Measurements from ENCODE around the gene NLRP13.

The NLRP13 gene

DNA sequence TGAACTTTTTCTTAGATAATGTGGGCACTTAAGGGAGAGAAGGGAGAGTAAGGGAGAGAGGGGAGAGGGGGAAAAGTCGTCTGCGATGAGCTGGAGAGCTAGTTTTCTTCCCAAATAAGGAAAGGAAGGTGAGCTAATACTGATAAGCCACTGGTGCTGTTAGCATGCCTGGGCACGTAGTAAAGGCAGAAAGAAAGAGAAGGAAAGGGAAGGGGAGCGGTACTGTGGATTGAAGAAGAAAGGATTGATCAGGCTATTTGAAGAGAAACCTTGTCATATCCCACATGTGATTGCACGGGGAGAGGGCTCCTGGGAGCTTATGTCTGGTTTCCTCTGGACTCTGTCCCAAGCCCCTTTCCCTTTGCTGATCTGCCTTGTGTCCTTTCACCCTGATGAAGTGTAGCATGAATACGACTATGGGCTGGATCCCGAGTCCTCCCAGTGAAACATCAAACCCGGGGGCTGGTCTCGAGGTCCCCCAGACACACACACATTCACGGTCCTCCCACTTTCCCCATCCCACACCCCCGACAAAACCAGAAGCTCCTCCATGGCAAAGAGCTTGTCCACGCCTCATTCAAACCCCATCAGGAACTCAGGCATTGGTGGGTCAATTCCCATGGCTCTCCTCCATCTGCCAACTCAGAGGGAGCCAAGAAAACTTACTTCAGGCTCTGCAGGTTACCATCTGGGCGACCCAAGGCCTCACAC is 30.6 kb downstream of the NLRP13 start:
- no peak for DNase-seq (ENCODE audit: low read depth)

DNA sequence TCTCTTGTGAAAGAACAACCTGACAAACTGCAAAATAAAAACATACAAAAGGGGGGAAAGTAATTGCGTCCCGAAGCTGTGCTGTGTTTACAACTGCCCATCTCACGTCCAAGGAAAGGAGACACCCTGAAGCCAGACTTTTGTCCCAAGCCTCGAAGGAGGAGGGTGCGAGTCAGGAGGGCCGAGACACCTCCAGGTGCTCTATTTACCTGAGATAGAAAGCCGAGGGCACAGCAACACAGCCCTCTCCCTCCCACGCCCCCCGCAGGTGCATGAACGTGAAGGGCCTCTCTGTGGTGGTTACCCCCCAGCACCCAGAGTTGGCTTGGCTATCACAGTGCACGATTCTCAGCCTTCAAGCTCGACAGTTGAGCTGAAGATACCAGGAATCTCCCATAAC is 33.2 kb downstream of the NLRP13 start:
- no peak for DNase-seq (ENCODE audit: low read depth)

DNA sequence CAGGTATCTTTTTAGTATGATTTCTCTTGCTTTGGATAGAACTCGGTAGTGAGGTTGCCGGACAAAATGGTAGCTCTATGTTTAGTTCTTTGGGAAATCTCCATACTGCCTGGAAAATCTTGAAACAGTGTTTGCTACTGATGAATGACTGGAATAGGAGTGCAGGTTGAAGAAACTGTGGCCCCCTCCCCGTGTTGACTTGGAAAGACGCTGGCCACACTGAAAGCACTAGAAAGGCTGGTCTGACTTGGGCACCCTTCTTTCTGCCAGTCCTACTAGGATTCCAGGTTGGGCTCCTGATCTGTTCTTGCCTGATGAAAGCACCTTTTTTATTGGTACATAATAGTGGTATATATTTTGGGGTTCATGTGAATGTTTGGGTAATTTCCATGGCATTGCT is 49.5 kb downstream of the NLRP13 start:
- no peak for DNase-seq (ENCODE audit: low read depth)

DNA sequence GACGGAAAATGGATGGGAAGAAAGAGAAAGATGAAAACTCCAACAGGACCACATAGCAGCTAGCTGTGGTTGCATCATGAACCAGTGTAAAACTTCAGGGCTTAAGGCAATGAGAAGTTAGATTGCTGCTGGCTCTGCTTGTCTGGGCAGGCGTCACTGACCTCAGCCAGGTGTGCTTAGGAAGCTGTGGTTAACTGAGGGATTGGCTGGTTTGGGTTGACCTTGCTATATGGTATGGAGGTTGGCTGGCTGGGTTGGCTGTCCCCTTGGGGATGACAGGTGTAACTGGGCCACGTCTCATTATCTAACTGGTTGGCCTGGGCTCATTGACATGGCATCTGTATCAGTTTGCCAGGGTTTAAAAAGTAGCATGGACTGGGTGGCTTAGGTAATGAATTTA is 54.9 kb downstream of the NLRP13 start:
- no peak for DNase-seq (ENCODE audit: low read depth)

DNA sequence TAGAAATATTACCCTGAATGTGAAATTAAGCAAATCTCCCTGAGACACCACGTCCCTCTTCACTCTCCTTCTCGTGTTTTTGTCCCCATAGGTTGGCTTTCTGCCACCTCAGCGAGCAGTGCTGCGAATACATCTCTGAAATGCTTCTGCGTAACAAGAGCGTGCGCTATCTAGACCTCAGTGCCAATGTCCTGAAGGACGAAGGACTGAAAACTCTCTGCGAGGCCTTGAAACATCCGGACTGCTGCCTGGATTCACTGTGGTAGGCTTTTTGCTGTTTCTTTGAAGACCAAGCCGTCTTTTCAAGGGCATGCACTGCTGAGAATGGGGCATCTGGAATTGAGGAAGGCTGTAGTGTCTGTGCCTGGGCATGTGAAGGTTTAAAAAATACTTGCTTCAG is 61.4 kb downstream of the NLRP13 start:
- DNase-seq (ENCODE audit: low read depth): no peak

DNA sequence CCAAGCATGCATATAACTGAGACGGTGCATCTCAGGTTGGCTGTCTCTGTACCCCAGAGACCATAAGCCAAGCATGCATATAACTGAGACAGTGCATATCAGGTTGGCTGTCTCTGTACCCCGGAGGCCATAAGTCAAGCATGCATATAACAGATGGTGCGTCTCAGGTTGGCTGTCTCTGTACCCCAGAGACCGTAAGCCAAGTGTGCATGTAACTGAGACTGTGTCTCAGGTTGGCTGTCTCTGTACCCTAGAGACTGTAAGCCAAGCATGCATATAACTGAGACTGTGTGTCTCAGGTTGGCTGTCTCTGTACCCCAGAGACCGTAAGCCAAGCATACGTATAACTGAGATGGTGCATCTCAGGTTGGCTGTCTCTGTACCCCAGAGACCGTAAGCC is 65.0 kb downstream of the NLRP13 start:
- no peak for DNase-seq (ENCODE audit: low read depth)

DNA sequence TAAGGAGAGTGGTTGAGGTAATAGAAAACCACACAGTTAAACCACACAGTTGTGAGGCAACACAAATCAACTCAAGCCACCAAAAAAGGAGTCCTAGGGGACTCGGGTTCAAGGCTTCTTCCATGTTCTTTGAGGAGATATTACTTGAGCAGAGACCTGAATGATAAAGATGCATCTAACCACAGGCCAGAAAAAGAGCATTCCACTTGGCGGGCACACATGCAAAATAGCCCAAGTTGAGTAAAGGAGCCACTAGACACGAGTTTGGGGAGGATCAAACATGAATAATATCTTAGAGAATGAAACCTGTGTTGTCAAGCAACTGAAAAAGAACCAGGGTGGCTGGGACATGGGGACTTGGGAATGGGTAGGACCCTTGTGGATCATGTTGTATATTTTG is 65.6 kb downstream of the NLRP13 start:
- no peak for DNase-seq (ENCODE audit: low read depth)

DNA sequence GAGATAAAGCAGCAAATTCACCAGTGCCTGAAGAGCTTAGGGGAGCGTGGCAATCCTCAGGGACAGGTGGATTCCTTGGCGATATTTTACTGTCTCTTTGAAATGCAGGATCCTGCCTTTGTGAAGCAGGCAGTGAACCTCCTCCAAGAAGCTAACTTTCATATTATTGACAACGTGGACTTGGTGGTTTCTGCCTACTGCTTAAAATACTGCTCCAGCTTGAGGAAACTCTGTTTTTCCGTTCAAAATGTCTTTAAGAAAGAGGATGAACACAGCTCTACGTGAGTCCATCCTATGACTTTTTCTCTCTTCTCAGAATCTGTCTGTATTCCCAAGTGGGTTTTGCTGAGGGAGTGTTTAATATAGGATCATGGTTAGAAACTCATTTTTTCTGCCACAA is 73.2 kb downstream of the NLRP13 start:
- no peak for DNase-seq (ENCODE audit: low read depth)

DNA sequence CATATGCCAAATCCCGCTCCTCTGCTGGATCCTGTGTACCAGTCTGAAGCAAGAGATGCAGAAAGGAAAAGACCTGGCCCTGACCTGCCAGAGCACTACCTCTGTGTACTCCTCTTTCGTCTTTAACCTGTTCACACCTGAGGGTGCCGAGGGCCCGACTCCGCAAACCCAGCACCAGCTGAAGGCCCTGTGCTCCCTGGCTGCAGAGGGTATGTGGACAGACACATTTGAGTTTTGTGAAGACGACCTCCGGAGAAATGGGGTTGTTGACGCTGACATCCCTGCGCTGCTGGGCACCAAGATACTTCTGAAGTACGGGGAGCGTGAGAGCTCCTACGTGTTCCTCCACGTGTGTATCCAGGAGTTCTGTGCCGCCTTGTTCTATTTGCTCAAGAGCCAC is 73.7 kb downstream of the NLRP13 start:
- DNase-seq (ENCODE audit: low read depth): no peak

DNA sequence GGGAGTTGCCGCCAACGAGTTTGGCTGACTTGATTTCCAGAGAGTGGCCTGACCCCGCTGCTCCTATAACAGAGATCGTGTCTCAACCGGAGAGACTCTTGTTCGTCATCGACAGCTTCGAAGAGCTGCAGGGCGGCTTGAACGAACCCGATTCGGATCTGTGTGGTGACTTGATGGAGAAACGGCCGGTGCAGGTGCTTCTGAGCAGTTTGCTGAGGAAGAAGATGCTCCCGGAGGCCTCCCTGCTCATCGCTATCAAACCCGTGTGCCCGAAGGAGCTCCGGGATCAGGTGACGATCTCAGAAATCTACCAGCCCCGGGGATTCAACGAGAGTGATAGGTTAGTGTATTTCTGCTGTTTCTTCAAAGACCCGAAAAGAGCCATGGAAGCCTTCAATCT is 74.2 kb downstream of the NLRP13 start:
- DNase-seq (ENCODE audit: low read depth): no peak

DNA sequence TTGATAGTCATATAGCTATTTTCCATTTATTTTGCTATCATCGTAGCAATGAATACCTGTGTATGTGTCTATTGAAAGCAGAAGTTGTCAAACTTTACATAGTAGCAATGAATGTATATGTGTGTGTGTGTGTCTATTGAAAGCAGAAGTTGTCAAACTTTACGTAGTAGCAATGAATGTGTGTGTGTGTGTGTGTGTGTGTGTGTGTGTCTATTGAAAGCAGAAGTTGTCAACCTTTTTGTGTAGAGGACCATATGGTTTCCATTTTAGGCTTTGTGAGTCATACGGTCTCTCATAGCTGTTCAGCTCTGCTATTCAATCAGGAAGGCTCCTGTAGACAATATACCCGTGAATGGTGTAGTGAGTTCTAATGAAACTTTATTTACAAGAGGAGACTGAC is 75.0 kb downstream of the NLRP13 start:
- no peak for DNase-seq (ENCODE audit: low read depth)

DNA sequence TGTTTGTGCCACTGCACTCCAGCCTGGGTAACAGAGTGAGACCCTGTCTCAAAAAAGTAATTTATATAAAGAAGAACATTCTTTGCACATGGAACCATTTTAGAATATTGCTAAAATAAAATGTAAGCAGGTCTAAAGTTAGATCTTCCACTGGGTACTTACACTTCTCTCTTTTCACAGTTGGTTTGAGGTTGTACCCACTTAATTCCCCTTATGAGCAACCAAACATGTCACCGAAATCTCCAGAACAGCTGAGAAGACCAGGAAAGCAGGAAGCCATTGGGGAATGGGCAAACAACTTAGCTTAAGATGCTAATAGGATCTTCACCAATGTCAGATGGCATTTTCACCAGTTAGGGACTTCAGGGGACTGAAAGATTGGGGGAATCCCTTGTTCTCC is 77.0 kb downstream of the NLRP13 start:
- no peak for DNase-seq (ENCODE audit: low read depth)
